ENCODE measurements around the gene FYTTD1.

The FYTTD1 gene

DNA sequence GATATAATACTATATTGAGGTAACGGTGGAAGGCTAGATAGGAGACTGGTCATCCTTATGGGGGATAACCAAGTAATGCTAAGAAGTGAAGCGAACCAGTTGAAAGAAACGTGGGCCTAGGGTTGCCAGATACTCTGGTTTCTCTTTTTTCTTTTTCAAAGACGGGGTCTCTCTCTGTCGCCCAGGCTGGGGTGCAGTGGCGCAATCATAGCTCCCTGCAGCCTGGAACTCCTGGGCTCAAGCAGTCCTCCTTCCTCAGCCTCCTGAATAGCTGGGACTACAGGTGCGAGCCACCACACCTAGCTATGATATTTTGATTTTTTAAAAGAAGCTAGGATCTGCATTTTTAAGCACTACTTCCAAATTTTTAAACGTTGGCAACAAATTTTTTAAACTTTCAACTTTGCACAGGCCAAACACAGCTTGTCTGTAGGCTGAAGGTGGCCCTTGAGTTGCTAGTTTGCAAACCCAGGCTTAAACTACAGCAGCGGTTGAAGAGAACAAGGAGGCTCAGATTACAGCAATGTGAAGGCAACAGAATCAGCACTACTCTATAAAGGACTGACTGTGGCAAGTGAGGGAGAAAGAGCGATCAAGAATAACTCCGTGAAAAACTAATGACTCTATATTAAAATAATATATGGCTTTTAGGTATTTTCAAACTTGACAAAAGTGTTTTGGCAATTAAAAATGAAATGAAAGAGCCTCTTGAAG lies 11.8 kb upstream of the FYTTD1 start:
- no peak for DNase-seq

DNA sequence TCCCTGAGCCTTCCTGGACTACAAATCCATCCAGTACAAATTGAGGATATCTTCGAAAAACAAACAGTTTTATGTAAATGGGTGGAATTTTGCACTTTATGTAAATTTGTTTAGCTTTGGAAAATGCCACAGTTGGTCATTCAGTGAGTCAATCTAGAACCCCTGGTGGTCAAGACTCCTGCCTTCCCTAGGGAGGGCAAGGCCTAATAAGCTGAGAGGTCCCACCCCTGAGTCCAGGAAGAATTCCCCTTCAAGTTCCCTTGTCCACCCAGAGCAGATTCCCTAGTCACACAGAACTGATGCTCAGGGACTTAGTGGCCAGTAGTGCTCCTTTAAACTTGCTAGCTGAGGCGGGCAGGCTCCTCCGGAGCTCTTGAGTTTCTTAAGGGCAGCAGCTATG lies 6.9 kb upstream of the FYTTD1 start:
- no peak for DNase-seq

DNA sequence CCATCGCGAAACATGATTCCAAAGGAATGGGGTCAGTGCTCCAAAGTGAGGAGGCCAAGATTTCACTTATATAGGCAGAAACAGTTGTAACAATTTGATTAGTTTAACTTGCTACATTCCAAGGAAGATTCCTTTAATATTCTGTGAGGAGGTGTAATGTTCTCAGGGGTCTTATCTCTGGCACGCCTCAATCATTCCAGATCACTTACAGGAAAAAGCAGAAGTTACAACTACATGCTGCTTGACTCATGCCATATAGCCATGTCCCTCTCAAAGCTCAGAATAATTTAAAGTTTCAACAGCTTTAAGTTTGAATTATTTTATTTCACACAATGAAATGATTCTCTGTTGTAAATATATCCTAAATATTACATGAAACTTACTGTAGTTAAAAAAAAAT lies 3.5 kb upstream of the FYTTD1 start:
- DNase-seq: peak; percentile 24

DNA sequence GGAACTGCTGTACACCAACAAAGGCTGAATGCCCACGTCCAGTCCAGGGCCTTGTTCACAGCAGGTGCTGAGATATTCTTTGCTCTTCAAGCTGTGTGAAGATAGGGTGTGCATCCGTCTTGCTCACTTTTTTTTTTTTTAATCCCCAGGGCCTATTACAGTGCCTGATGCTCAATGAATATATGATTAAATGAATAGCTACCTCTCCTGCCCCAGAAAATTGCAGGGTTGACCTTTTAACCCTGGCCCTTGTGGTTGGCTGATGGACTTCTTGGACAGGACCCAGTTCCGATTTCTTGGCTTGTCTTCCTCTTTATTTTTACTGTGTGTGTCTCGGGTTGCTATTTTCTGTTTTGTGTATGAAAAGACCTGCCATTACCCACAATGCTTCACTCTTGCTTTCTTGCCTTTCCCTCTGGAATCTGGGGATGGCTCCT lies 2.9 kb upstream of the FYTTD1 start:
- DNase-seq: no peak

DNA sequence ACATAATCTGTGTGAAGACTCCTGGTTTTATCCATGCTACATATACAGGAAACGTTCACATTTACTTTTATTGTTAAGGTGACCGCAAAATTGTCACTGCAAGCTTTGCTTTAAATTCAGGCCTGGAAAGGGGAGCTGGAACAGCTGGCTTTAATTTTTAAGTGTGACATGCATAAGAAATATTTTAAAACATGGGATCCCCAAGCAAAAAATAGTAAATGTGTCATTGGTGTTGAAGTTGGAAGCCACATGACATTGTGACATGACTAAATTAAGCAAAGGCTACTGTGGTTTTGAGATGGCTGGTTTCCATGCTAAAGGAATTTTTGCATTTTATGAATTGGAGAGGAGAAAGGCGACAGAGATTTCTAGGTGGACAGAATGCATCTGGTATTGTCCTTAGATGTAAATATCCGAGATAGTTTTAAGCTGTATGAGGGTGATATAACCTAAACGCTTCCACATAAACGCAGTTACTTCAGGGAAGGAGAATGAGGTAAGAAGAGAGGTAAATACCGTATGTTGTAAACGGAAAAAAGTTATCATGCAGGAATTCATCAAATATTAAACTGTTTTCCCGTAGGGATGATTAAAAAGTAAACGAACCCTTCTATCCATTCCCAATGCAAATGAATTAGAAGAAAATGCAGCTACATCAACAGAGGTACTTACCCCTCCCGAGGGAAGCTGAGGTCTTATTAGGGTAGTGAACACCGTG lies 927 bp upstream of the FYTTD1 start:
- no peak for DNase-seq

DNA sequence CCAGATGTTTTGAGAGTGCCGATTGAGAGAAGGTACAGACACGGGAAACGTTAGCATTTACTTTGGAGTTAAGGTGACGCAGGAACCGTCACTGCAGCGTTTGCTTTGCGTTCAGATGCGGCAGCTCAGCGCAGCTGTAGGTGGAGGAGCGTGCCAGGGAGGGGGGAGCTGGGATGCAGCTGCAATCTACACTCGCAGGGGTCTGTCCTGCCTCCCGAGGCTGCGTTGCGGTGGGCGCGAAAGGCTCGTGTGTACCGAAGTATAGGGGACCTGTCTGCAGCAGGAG lies 425 bp upstream of the FYTTD1 start:
- DNase-seq: peak; percentile 52

DNA sequence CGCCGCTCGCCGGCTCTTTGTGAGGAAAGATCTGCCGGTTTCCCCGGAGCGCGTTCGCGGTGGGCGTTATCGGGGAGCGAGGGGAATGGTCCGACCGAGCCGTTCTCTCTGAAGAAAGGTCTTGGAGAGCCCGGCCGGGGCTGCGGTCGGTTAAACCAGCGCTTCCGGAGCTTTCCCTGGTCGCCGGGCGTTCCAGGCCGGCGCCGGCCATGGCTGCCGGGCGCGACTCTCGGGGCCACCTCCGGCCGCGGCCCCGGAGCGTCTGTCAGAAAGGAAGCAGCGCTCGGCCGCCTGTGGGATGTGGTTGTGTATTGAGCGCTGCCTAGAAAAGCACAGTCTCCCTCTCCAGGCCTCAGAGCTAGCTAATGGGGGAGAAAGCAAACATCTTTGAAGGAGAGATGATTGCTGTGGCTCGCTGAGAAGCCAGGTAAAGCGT lies 731 bp downstream of the FYTTD1 start:
- peak; percentile 84 for DNase-seq

DNA sequence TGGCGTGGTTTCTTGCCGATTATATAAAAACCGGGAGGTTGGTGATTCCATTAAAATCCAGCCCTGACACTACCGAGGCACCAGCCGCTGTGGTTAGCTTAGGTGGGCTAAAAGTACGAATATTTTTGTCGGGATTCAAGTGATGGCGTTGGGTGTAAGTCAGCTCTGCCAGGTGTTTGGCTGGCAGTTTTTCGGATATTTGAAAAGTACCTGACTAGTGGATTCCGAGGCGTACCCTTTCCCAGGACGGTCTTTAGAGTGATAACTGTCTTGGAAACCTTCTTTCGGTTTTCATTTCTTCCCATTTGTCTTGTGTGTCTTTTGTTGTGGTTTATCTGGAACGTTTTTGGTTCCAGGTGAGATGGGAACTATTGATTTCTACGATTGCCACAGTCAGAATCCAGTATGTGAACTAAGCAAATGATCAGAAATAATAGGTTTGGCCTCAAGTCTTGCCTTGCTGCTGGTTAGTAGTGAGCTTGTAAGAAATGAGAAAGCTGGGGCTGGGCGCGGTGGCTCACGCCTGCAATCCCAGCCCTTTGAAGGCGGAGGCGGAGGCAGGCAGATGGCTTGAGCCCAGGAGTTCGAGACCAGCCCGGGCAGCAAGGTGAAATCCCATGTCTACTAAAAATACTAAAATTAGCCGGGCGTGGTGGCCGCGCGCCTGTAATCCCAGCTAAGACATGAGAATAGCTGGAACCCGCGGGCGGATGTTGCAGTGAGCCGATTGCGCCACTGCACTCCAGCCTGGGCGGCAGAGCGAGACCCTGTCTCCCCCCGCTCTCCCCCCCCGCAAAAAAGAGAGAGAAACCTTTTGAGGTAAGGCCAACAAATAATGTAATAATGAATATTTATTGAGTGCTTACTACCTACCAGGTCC lies 1.4 kb downstream of the FYTTD1 start:
- peak; percentile 49 for DNase-seq

DNA sequence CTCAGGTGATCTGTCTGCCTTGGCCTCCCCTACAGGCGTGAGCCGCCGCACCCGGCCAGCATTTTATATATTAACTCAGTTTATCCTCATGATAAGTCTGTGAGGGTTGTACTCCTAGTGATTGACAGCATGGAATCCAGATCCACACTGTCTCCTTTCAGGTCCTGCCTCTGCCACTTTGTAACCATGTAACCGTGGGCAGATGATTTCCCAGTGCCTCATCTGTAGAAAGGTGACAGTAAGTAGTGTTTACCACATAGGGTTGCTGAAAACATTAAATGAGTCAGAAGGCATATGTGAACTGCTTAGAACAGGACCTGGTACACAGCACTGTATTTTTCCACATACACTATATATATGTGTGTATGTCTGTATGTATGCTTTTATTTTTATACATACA lies 2.4 kb downstream of the FYTTD1 start:
- DNase-seq: no peak

DNA sequence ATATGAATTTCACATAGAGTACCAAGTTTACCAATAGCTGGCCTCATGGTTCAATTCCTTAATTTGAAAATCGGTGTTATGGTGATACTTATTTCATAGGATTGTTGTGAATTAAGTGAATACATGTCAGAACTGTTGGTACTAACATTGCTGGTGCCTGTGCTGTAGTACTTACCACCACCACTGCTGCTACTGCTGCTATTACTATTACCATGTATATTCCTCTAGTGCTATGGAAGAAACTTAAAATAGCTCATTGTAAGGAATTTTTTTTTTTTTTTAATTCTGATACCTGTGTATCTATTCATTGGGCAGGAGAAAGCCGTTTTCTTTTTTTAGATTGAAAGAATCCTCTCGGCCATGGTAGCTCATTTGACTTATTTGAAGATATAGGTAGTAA lies 3.6 kb downstream of the FYTTD1 start:
- peak; percentile 49 for DNase-seq

DNA sequence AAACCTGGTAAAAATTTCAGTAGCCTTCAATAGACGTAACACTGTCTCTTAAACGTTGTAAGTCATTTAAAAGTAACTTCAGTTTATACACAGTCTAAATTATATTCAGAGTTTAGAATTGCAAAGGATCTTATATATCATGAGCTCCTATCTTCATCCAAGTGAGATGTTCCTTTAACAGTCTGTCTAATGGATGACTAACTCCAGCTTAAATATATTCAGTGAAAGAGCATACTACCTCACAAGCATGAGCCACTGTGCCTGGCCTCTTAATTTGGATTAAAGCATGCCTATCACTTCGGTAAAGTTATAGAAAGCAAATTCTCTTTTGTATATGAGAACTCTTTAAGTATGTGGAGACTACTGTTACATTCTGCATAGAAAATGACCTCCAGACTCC lies 7.0 kb downstream of the FYTTD1 start:
- no peak for DNase-seq

DNA sequence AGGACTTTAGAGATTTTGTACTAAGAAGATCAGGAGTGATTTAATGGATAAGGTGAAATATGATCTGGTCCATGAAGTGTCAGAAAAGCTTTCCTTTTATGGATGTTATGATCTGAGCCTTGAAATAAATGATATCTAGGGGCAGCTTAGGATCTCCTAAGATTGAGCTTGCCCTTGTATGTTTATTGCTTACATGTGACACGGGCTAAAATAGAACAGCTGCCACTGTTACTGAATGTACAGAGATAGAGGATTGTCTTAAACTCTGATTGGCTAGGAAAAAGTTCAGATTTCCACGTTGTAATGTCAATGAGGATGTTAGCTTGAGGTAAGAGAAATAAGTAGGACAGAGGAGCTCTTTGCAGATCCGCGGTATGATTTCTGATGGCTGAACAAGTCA lies 8.8 kb downstream of the FYTTD1 start:
- DNase-seq: no peak

DNA sequence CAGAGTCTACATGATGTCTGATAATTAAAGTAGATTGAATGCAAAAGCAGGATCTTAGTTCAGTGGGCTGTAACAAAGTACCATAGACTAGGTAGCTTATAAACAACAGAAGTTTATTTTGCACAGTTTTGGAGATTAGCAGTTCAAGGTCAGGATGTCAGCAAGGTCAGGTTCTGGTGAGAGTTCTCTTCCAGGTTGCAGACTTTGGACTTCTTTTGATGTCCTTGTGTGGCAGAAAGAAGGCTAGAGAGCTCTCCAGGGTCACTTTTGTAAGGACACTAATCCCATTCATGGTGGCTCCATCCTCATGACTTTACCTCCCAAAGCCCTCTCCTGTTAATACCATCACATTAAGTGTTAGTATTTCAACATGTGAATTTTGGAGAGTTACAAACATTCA lies 12.1 kb downstream of the FYTTD1 start:
- DNase-seq: no peak

DNA sequence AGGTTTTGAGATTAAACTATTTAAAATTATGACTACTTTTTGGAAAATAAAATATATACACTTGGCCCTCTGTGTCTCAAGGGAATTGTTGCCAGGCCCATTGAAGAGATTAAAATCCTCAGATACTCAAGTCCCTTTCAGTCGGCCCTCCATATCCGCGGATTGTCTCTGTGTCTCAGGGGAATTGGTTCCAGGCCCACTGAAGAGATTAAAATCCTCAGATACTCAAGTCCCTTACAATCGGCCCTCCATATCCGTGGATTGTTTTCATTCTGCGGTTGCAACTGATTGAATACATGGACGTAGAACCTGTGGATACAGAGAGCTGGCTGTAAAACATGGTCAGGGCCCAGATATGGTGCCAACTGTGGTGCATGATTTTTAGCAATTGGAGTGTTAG lies 25.6 kb downstream of the FYTTD1 start:
- no peak for DNase-seq

DNA sequence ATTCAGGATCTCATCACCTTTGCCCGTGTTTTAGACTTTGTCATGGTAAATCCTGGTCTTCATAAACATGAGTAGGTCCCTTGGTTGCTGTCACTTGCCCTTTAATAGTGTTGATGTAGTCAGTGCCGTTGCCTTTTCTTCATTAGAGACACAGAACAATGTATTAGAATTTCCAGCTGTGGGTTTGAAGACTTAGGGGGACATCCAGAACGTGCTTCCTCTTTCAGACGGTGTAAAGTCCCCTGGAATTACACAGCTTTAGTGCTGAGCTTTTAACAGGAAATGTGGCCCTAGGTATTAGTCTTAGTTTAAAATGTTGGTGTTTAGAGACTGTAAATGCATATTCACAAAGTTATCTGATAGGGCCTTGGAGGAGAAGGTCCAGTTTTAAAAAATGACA lies 32.5 kb downstream of the FYTTD1 start:
- no peak for DNase-seq

DNA sequence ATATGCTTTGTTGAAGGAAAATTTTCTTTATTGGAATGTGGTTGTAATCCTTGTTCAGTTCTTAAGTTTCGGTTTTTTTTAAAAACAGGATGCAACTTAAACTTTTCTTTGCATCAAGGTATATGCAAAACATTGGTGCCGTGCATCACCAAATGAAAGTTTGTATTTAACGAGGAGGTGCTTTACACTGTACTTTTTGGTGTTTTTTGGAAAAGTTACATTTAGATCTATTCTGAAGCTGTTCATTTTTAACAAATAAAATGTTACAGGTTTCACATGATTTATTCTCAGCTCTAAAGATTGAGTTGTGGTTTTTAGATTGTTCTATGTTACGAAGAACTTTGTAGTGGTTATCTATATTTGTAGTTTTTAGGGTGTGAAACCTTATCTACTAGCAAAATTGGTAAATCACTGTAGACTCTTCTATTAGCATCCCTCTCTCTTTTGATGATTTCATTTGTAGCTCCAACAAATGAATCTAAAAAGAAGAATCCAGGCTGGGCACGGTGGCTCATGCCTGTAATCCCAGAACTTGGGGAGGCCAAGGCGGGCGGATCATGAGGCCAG lies 34.4 kb downstream of the FYTTD1 start:
- no peak for DNase-seq

DNA sequence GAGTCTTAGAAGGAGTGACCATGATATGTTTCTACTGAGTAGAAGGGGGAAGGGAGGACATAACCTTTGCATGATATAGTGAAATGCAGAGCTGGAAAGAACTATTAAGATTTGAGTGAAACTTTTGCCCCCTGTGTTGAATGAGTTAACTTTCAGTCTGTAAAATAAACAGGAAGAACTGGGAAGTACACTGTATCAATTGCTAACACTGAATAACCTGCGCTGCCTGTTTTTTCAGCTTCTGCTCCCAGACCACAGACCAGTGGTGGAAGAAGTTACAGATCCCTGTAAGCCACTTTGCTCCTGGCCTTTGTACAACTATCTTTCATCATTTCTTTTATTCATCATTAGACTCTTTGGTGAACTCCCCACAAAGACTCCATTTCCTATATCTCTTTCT lies 37.7 kb downstream of the FYTTD1 start:
- no peak for DNase-seq

DNA sequence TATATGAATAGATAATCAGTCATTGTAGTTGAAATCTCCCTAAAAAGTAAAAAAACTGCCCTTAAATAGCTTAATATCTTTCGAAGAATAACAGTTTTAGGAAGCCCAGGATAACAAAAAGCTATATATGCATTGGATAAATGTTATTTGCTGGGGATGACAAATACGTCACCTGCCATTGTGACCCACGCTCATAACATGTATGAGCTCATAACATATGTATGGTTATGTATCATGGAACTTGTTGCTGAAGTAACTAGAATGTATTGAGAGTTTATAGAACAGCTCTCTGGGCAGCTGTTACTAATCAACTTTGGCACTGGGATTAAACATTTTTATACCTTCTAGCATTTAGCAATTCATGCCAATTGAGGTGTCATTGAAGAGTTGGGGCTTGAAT lies 39.6 kb downstream of the FYTTD1 start:
- no peak for DNase-seq

DNA sequence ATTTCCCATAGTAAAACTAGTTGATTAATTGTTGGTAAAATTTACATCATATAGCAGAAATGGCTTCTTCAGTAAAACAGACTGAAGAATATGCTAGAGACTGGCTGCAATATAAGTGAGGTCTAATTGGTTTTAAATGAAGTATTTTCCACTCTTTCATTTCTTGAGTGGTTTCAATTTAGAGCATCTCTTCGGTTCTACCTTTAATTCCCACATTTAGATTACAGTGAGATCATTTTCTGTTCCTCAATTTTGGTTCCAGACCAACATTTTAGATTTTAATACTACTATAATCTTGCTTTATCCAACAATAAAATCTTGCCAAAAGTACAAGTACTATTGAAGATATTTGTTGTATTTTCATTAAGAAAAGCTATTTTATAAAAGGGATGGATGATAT lies 40.4 kb downstream of the FYTTD1 start:
- no peak for DNase-seq

DNA sequence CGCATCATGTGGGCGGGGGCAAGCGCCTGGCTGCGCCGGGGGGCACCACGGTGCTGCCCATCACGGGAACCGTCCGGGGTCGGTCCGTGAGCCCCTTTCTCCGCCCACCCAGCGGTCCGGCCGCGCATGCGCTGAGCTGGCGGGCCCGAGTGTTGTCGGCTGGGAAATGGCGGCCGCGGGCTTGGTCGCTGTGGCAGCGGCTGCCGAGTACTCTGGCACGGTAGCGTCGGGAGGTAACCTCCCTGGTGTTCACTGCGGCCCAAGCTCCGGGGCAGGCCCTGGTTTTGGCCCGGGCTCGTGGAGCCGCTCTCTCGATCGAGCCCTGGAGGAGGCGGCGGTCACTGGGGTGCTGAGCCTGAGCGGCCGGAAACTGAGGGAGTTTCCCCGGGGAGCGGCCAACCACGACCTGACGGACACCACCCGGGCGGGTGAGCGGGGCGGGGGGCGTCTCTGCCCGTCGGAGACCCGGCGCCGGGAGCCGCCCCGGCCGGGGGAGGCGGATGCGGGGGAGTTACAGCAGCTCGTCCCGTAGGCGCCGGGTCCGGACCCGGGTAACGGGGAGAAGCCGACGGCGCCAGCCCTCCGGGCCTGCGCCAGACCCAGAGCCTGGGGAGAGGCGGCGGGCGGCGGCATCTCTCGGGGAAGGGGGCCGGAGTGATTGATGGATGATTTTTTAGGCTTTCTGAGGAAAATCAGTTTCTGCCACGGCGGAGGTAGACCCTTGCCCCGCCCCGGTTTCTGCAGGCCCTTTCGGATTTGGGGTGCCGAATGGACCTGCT lies 41.6 kb downstream of the FYTTD1 start, which contains the start of gene LRCH3:
TSS of gene LRCH3 (plus strand) at position 142 of the 779 bp plus-strand sequence. CDS start at position 167, 25 bp downstream.
- peak; percentile 88 for DNase-seq

DNA sequence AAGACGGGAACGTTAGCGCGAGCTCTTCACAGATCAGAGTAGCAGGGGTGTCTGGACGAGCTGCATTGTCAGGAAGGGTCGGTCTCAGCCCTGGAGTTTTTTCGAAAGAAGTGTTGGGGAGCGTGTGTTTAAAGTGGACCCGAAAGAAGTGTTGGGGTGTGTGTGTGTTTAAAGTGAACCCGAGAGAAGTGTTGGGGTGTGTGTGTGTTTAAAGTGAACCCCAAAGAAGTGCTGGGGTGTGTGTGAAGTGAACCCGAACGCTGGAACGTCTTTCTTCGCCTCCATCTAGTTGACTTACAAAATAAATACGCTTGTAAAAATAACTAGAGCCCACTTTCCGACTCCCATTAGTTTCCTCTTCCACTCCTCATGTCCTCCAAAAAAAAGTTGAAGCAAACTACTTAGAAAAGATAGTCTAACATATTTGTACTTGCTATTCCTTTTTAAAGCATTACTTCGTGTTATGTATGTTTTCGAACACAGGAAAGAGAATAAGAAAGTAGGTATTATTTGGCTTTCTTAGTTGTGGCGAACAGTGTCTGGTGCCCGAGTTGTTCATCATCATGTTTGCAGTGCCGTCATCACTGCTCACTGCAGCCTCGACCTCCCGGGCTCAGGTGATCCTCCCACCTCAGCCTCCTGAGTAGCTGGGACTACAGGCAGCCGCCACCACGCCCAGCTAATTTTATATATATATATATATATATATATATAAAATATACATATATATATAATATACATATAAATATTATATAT lies 42.4 kb downstream of the FYTTD1 start:
- DNase-seq: peak; percentile 66

DNA sequence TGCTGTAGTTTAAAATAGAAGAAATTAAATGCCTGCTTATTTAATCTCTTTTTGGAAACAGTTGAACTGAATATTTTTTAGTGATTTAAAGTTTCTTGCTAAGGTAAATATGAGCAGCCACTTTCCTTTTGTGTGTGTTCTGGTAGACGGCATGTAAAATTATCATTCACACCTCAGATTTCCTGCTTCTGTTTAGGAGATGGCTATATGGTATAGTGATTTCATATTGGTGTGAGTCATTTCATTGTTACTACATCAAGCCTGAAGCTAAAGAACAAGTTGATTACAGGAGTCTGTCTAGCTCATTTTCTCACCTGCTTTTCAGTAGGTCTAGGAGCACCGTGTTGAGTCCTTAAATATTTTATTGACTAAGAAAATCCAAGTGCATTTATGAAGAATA lies 43.6 kb downstream of the FYTTD1 start:
- DNase-seq: peak; percentile 45

Measured in hematopoietic multipotent progenitor cell treated with erythropoietin and hydrocortisone succinate and interleukin-3 and kit ligand, for 6 days (in vitro differentiated cells).